Measurements from ENCODE around the gene PYROXD2. TPM values are rescaled to one million over a fixed set of nuclear protein-coding genes. Genes with fewer than 3 reads are reported as not detected.

Gene PYROXD2
- 4.3 to 5.5 TPM (median 4.6 TPM) in 5 replicates for total RNA-seq (2022; extraction: Qiagen RNA extraction)

DNA sequence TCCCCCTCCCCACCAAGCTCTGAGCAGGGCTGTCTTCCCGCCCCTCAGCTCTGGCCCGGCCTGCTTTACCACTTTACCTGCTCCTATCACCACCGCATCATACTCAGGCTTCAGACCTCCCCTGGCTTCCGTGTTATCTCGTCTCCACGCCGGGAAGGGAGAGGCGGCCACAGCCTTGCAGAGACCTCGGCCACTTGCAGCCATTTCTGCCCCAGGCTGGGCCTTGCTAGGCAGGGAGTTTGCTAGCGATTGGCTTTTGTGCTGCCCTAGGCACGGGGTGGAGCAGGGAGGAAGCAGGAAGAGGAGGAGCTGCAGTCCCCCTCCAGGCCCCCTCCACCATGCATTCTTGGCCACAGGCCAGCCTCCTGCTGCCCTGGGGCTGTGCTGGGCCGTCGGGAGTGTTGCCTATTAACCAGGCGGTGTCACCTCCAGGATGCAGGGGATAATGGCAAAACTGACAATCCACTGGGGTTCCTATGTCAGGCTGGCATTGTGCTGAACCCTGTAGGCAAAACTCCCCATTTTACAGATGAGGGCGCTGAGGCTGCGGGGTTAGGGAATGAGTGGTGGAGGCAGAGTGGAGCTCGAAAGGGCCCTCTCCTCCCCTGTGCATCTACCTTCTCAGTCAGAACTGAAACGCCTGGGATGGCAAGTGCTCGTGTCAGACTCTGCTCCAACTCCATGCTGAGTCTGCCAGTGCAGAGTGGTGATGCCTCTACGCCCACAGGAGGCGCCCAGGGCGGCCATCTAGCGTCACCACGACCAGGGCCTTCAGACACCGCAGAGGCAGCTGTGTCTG, at the start of gene PYROXD2:
Gene PYROXD2 (minus strand): TSS at position 251 of the 799 bp plus-strand sequence. CDS start 47 bp downstream, at position 204.

DNA sequence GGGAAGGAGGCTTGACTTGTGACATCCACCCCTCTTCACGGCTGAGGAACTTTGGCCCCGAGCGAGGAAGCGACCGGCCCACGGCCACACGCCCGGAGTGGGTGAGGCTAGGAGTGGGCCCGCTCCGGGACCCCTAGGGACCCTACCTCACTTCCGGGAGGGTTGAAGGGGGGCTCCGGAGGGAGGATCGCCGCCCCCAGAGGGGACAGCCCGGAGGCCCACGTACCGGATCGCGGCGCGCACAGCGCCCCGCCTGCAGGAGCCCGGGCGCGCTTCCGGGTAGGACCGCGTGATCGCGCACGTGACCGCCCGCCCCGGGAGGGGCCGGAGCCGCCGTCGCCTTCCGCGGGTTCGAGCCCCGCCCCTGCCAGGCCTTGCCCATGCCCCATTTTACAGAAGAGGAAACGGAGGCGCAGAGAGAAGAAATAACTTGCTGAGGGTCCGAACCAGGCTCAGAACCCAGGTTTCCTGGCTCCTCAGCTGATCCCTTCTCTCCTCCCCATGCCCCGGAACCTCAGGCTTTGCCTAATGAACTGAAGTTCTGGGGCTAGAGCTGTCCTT, 31.8 kb upstream of the PYROXD2 start, which contains the start of gene HPS1:
Gene HPS1 (minus strand): TSS at position 275 of the 561 bp plus-strand sequence. CDS start 3,695 bp downstream, outside the sequence.

Other genes with a start within 250 kb of the PYROXD2 start
- 1.4 to 1.9 TPM (median 1.4 TPM) in 5 replicates for gene LOXL4, start 147.0 kb downstream of the PYROXD2 start, total RNA-seq (2022; extraction: Qiagen RNA extraction)
- 28.1 to 33.4 TPM (median 32.5 TPM) in 5 replicates for gene HPS1, start 31.8 kb upstream of the PYROXD2 start, total RNA-seq (2022; extraction: Qiagen RNA extraction)

All from A549 treated with dexamethasone at 1 μM for 4 hours (cell line).